DMS79 (cell line): ENCODE measurements around the gene POLG.

ENCODE experiments used
- DNase-seq: peaks from one replicate; lab custom pipeline; 2025; lab: John Stamatoyannopoulos, UW

The POLG gene

GRCh38 chr15:89356634-89357298, 22.1 kb upstream of the POLG start:
- DNase-seq = no peak

GRCh38 chr15:89353991-89354390, 19.4 kb upstream of the POLG start:
- no peak for DNase-seq

- no peak for DNase-seq
These were observed 17.9 kb upstream of the POLG start for GRCh38 chr15:89352476-89352875.

GRCh38 chr15:89349206-89349558, 14.6 kb upstream of the POLG start:
- DNase-seq = no peak

- DNase-seq = no peak
These were observed 12.1 kb upstream of the POLG start for GRCh38 chr15:89346516-89347231.

GRCh38 chr15:89345248-89345647, 10.6 kb upstream of the POLG start:
- DNase-seq = no peak

- DNase-seq = no peak
These were observed 8.2 kb upstream of the POLG start for GRCh38 chr15:89342840-89343239.

- DNase-seq = peak; percentile 48
These were observed 6.8 kb upstream of the POLG start for GRCh38 chr15:89341316-89342005.

- DNase-seq = no peak
These were observed 5.9 kb upstream of the POLG start for GRCh38 chr15:89340573-89340972.

- no peak for DNase-seq
These were observed 3.4 kb upstream of the POLG start for GRCh38 chr15:89338036-89338435.

GRCh38 chr15:89335298-89336041, 846 bp upstream of the POLG start:
- peak; percentile 46 for DNase-seq

GRCh38 chr15:89333959-89334509, 590 bp downstream of the POLG start:
- DNase-seq = no peak

GRCh38 chr15:89333011-89333860, 1.4 kb downstream of the POLG start:
- no peak for DNase-seq

- DNase-seq = no peak
These were observed 2.2 kb downstream of the POLG start for GRCh38 chr15:89332446-89332845.

- no peak for DNase-seq
These were observed 3.6 kb downstream of the POLG start for GRCh38 chr15:89330881-89331595.

GRCh38 chr15:89330119-89330518, 4.5 kb downstream of the POLG start:
- DNase-seq = no peak

GRCh38 chr15:89329329-89330084, 5.1 kb downstream of the POLG start:
- DNase-seq = no peak

- no peak for DNase-seq
These were observed 6.0 kb downstream of the POLG start for GRCh38 chr15:89328398-89329254.

GRCh38 chr15:89327113-89327512, 7.5 kb downstream of the POLG start:
- DNase-seq = no peak
